GM10248 (cell line): ENCODE results near the gene PARK7.

Experiments used
- CTCF ChIA-PET: fragments of 300-600 bp; sonication (Branson Sonifier 250); formaldehyde crosslinking; extraction: SDS; loops from one replicate; lab custom pipeline; 2021; ENCODE audit warnings: antibody characterized with exemption; lab: Yijun Ruan, JAX
- POLR2A ChIA-PET: fragments of 350-650 bp; sonication (Branson Sonifier 250); formaldehyde crosslinking; extraction: SDS; loops from one replicate; lab custom pipeline; 2020; ENCODE audit warnings: antibody characterized with exemption; lab: Yijun Ruan, JAX
- DNase-seq: peaks from one replicate; pipeline ENCODE4 v3.0.0; 2012; ENCODE audit errors: extremely low spot score
- CTCF ChIP-seq: IDR thresholded peaks from 2 replicates; pipeline ENCODE4 v1.5.1; 2012; ENCODE audit warnings: mild to moderate bottlenecking, low read depth; ENCODE audit errors: extremely low read depth, missing control alignments, control extremely low read depth

PARK7 gene

GRCh38 chr1:7987528-7987927 is 26.0 kb downstream of the PARK7 start:
- DNase-seq: no peak
- ChIA-PET POLR2A (no interaction called here), CTCF (interaction anchor here (1.2 to 2.2 kb wide), 4 partner anchors 13 to 362 kb away, joined by 3 to 16 read pairs (median 4); no protein-coding TSS in a partner anchor)
- TF ChIP-seq CTCF: no peak

DNA sequence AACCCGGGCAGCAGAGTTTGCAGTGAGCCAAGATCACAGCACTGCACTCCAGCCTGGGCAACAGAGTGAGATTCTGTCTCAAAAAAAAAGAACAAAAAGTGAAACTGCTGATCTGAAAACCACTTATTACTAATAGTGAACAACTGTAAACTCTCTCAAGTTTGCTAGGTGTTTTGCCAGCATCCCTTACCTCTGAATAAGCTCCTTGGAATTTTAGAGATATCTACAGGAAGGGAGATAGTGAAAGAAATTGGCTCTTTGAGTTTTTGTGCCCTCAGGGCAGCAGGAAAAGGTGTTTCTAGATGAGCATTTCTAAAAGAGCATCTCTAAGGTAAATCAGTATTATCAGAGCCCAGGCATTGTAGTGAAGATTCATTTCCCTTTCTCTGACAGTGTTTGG is 27.1 kb downstream of the PARK7 start:
- ChIA-PET POLR2A (no interaction called here), CTCF (interaction anchor here (1.2 to 2.2 kb wide), 6 partner anchors 9 to 360 kb away, joined by 3 to 16 read pairs (median 4); no protein-coding TSS in a partner anchor)
- TF ChIP-seq CTCF: no peak
- no peak for DNase-seq

GRCh38 chr1:7989762-7990428 is 28.4 kb downstream of the PARK7 start:
- DNase-seq: no peak
- CTCF ChIA-PET: interaction anchor here (1.4 kb wide), 1 partner anchor 25 kb away, joined by 4 read pairs; no protein-coding TSS in a partner anchor
- POLR2A ChIA-PET: no interaction called here
- TF ChIP-seq CTCF: no peak

DNA sequence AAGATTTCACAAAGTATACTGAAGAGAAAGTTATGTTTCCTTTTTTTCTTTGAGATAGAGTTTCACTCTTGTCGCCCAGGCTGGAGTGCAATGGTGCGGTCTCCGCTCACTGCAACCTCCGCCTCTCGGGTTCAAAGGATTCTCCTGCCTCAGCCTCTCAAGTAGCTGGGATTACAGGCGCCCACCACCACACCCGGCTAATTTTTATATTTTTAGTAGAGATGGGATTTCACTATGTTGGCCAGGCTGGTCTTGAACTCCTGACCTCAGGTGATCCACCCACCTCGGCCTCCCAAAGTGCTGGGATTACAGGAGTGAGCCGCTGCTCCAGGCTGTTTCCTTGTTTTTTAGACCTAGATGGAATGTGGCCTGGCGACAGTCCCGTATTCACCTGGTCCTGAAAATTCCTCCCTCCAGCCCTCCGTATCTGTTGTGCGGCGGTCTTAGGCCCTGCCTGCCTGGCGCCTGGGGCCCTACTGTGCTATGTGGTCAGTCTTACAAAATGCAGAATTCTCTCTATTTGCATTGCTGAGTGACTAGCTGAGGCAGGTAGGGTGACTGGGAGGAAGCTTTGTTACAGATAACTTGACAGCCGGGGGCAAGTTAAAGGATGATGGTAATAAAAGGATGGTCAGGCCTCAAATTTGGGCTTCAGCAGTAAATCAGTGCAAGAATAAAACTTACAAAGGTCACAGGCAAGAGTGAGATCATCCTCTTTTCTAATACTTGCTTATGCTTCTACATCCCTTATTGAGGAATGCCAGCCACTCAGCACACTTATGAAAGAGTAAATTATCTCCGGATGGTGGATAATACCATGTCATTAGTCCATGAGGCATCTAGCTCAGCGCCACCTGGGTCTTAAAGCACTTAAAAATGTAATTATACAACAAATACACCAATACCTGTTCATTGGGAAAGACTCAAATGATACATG is 30.3 kb downstream of the PARK7 start:
- CTCF ChIA-PET: interaction anchor here (0.8 to 1.0 kb wide), 2 partner anchors 16 to 24 kb away, joined by 3 read pairs; no protein-coding TSS in a partner anchor
- POLR2A ChIA-PET: interaction anchor here (0.5 kb wide), 1 partner anchor 451 kb away, joined by 4 read pairs; no protein-coding TSS in a partner anchor
- no peak for TF ChIP-seq CTCF

DNA sequence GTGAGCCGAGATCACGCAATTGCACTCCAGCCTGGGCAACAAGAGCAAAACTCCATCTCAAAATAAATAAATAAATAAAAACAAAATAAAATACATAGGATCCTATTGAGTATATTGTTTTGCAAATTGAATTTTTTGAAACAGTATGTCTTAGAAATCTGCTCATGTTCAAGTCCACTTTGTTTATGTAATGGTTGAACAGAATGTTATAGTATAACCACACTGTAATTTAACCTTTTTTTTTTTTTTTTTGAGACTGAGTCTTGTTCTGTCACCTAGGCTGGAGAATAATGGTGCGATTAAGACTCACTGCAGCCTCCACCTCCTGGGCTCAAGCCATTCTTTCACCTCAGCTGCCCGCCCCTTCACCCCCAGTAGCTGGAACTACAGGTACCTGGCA is 31.4 kb downstream of the PARK7 start:
- TF ChIP-seq CTCF: no peak
- CTCF ChIA-PET: interaction anchor here (1.8 kb wide), 1 partner anchor 22 kb away, joined by 7 read pairs; no protein-coding TSS in a partner anchor
- POLR2A ChIA-PET: no interaction called here
- DNase-seq: no peak

More for the DNA sequence above, 30.3 kb downstream of the PARK7 start:
- no peak for DNase-seq

- DNase-seq: peak; percentile 41
- ChIA-PET CTCF (interaction anchor here (1.1 to 1.8 kb wide), 3 partner anchors 10 to 21 kb away, joined by 3 to 7 read pairs (median 6); no protein-coding TSS in a partner anchor), POLR2A (no interaction called here)
- TF ChIP-seq CTCF: no peak
These were observed 32.3 kb downstream of the PARK7 start for GRCh38 chr1:7993593-7994479.
